Liver (tissue), 9 donors: ENCODE data around the gene KIAA0586. TPM values are rescaled to one million over a fixed set of nuclear protein-coding genes. Genes with fewer than 3 reads are reported as not detected.

Experiments
- DNase-seq: peaks from one replicate; pipeline ENCODE4 v3.0.0-alpha.2; 2017; ENCODE audit warnings: low spot score
- H3K27ac ChIP-seq, 2 donors: one replicate each; pipeline ENCODE4 v1.7.0; 2013; ENCODE audit warnings: inconsistent platforms in 2 of 2, low read length in 2 of 2, control low read depth in 1 of 2, low read depth in 1 of 2, mild to moderate bottlenecking in 1 of 2
- H3K27me3 ChIP-seq, 4 donors: one replicate each; pipeline versions ENCODE4 v1.6.1 to v1.7.0; 2013; ENCODE audit warnings: low read length in 3 of 4, inconsistent platforms in 1 of 4, mild to moderate bottlenecking in 1 of 4, moderate library complexity in 1 of 4; ENCODE audit not compliant: control insufficient read depth in 4 of 4, insufficient read depth in 4 of 4
- H3K36me3 ChIP-seq, 4 donors: one replicate each; pipeline versions ENCODE4 v1.6.1 to v1.7.0; 2013; ENCODE audit warnings: low read length in 3 of 4, mild to moderate bottlenecking in 3 of 4, low read depth in 1 of 4, moderate library complexity in 1 of 4; ENCODE audit not compliant: control insufficient read depth in 4 of 4, insufficient read depth in 3 of 4
- H3K4me1 ChIP-seq, 4 donors: one replicate each; pipeline versions ENCODE4 v1.6.1 to v1.7.0; 2013; ENCODE audit warnings: low read length in 3 of 4, mild to moderate bottlenecking in 3 of 4, moderate library complexity in 1 of 4; ENCODE audit not compliant: control insufficient read depth in 4 of 4, insufficient read depth in 4 of 4
- H3K4me3 ChIP-seq, 3 donors: one replicate each; pipeline versions ENCODE4 v1.6.1 to v1.7.0; 2013; ENCODE audit warnings: low read length in 3 of 3, control low read depth in 1 of 3, low read depth in 1 of 3, mild to moderate bottlenecking in 1 of 3
- H3K9ac ChIP-seq, 2 donors: one replicate each; pipeline ENCODE4 v1.7.0; 2013; ENCODE audit warnings: low read length in 2 of 2, mild to moderate bottlenecking in 2 of 2, moderate library complexity in 2 of 2, control low read depth in 1 of 2, low read depth in 1 of 2
- H3K9me3 ChIP-seq, 4 donors: one replicate each; pipeline versions ENCODE4 v1.6.1 to v1.7.0; 2013; ENCODE audit warnings: low read length in 3 of 4; ENCODE audit not compliant: control insufficient read depth in 4 of 4
- EGR1 ChIP-seq, 2 donors: IDR thresholded peaks; 2 replicates each; pipeline ENCODE4 v1.6.1; 2016 to 2018; ENCODE audit warnings: antibody characterized with exemption in 2 of 2, low read depth in 2 of 2
- FOXA1 ChIP-seq: IDR thresholded peaks from 2 replicates; pipeline ENCODE4 v1.6.1; 2016; ENCODE audit warnings: antibody characterized with exemption
- FOXA2 ChIP-seq: IDR thresholded peaks from 2 replicates; pipeline ENCODE4 v1.6.1; 2016; ENCODE audit warnings: antibody characterized with exemption
- GABPA ChIP-seq, 2 donors: IDR thresholded peaks in 1 of 2; conservative IDR thresholded peaks in 1 of 2; 2 replicates each; pipeline ENCODE4 v1.6.1; 2016; ENCODE audit warnings: antibody characterized with exemption in 2 of 2, mild to moderate bottlenecking in 1 of 2, moderate library complexity in 1 of 2
- HNF4A ChIP-seq, 2 donors: conservative IDR thresholded peaks; 2 replicates each; pipeline ENCODE4 v1.6.1; 2016; ENCODE audit warnings: antibody characterized with exemption in 2 of 2, mild to moderate bottlenecking in 2 of 2
- HNF4G ChIP-seq: IDR thresholded peaks from 2 replicates; pipeline ENCODE4 v1.6.1; 2016; ENCODE audit warnings: antibody characterized with exemption
- JUND ChIP-seq, 2 donors: IDR thresholded peaks; 2 replicates each; pipeline ENCODE4 v1.6.1; 2016; ENCODE audit warnings: antibody characterized with exemption in 2 of 2
- NR2F2 ChIP-seq: IDR thresholded peaks from 2 replicates; pipeline ENCODE4 v1.6.1; 2016; ENCODE audit warnings: antibody characterized with exemption
- RAD21 ChIP-seq, 2 donors: IDR thresholded peaks; 2 replicates each; pipeline ENCODE4 v1.6.1; 2016; ENCODE audit warnings: antibody characterized with exemption in 2 of 2, mild to moderate bottlenecking in 2 of 2
- RXRA ChIP-seq, 2 donors: IDR thresholded peaks; 2 replicates each; pipeline ENCODE4 v1.6.1; 2017 to 2018; ENCODE audit warnings: antibody characterized with exemption in 2 of 2, mild to moderate bottlenecking in 1 of 2
- SP1 ChIP-seq: IDR thresholded peaks from 2 replicates; pipeline ENCODE4 v1.6.1; 2018; ENCODE audit warnings: antibody characterized with exemption, mild to moderate bottlenecking
- TAF1 ChIP-seq: conservative IDR thresholded peaks from 2 replicates; pipeline ENCODE4 v1.6.1; 2016; ENCODE audit warnings: antibody characterized with exemption, mild to moderate bottlenecking
- YY1 ChIP-seq: IDR thresholded peaks from 2 replicates; pipeline ENCODE4 v1.6.1; 2016; ENCODE audit warnings: antibody characterized with exemption, mild to moderate bottlenecking
- WGBS: extraction: QIAGEN DNeasy Blood & Tissue Kit; methylation state at CpG from one replicate; pipeline ENCODE4 v1.1.7; 2013; 5-methylcytosine and 5-hydroxymethylcytosine counted together
- polyA plus RNA-seq, 2 donors: library from polyadenylated mRNA; stranded (reverse) in 1 of 2; unstranded in 1 of 2; fragments of 200-250 nt in 1 of 2; fragments of >200 nt in 1 of 2; fragmentation: Nextera tagmentation in 1 of 2; extraction: Ambion mirVana in 1 of 2; gene quantifications; one replicate each; pipeline versions ENCODE4 v1.2.1 to v1.2.3, GENCODE V29; 2013 to 2015
- total RNA-seq, 2 donors: library from RNA; depleted of rRNA; stranded (reverse); fragments of >200 nt; gene quantifications; one replicate each; pipeline ENCODE4 v1.2.3, GENCODE V29; 2014
- TF ChIP-seq, protein P1 (sequence below): IDR thresholded peaks from 2 replicates; pipeline ENCODE4 v1.6.1; 2016; ENCODE audit warnings: antibody characterized with exemption
- TF ChIP-seq, protein P2 (sequence below): IDR thresholded peaks from 2 replicates; pipeline ENCODE4 v1.6.1; 2016; ENCODE audit warnings: antibody characterized with exemption
- TF ChIP-seq, protein P3 (sequence below): fragments of 150-350 bp; IDR thresholded peaks from 2 replicates; pipeline ENCODE4 v1.5.1; 2017; ENCODE audit warnings: improper control_type of control experiment, low read depth, low read length; ENCODE audit not compliant: missing input control
- TF ChIP-seq, protein P4 (sequence below): IDR thresholded peaks from 2 replicates; pipeline ENCODE4 v1.6.1; 2016; ENCODE audit warnings: antibody characterized with exemption, mild to moderate bottlenecking
- TF ChIP-seq, protein P5 (sequence below): IDR thresholded peaks from 2 replicates; pipeline ENCODE4 v1.6.1; 2016; ENCODE audit warnings: antibody characterized with exemption
- donor health status: healthy.
- donor health status: healthy.
- donor health status: healthy.
- donor health status: healthy.
- donor health status: healthy.

KIAA0586 gene
- total and polyA plus RNA-seq, 4 donors: 3.6 to 18.2 (median 7.8) TPM

DNA sequence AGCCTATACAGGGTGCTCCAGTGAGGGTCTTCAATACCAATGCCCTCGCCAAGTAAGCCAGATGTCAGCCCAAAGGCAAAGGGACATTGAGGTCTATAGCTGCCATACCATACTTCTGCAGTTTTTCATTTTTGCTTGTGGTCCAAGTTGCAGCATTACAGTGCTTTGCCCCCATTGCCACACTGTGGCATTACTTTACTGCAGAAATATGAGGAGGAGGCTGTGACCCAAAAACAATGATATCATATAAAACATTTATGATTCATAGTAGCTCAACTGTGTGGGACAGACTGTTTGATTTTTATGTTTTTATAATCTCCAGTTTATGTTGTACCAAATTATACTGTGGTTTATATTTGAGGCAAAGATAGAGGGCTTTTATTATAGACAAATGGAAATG is 64.1 kb downstream of the KIAA0586 start:
- peaks cover 0 to 30% (median 24%) of the 10 kb centered on the region in 4 donors for H3K36me3 ChIP-seq
- H3K27me3 ChIP-seq: no peaks in the 10 kb centered on the region
- no peaks in the 10 kb centered on the region for H3K9me3 ChIP-seq
- H3K9ac ChIP-seq: no peak overlapping the region
- H3K4me3 ChIP-seq: no peak overlapping the region
- TF ChIP-seq HNF4G (no peak), SP1 (no peak), JUND (IDR thresholded peaks at IDR 0.05) (no peak), RAD21 (IDR thresholded peaks at IDR 0.05) (no peak), NR2F2 (no peak), HNF4A (conservative IDR thresholded peaks at IDR 0.05) (no peak), FOXA2 (no peak), FOXA1 (no peak), GABPA (IDR thresholded peaks at IDR 0.05 in 1 of 2, conservative IDR thresholded peaks at IDR 0.05 in 1 of 2) (no peak), RXRA (IDR thresholded peaks at IDR 0.05) (no peak), YY1 (no peak), EGR1 (IDR thresholded peaks at IDR 0.05; ENCODE audit: low read depth in 2 of 2) (no peak)
- TF ChIP-seq, protein P1, sequence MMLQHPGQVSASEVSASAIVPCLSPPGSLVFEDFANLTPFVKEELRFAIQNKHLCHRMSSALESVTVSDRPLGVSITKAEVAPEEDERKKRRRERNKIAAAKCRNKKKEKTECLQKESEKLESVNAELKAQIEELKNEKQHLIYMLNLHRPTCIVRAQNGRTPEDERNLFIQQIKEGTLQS: no peak
- TF ChIP-seq, protein P2, sequence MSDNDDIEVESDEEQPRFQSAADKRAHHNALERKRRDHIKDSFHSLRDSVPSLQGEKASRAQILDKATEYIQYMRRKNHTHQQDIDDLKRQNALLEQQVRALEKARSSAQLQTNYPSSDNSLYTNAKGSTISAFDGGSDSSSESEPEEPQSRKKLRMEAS: no peak
- TF ChIP-seq, protein P3, sequence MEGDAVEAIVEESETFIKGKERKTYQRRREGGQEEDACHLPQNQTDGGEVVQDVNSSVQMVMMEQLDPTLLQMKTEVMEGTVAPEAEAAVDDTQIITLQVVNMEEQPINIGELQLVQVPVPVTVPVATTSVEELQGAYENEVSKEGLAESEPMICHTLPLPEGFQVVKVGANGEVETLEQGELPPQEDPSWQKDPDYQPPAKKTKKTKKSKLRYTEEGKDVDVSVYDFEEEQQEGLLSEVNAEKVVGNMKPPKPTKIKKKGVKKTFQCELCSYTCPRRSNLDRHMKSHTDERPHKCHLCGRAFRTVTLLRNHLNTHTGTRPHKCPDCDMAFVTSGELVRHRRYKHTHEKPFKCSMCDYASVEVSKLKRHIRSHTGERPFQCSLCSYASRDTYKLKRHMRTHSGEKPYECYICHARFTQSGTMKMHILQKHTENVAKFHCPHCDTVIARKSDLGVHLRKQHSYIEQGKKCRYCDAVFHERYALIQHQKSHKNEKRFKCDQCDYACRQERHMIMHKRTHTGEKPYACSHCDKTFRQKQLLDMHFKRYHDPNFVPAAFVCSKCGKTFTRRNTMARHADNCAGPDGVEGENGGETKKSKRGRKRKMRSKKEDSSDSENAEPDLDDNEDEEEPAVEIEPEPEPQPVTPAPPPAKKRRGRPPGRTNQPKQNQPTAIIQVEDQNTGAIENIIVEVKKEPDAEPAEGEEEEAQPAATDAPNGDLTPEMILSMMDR: no peak
- TF ChIP-seq, protein P4, sequence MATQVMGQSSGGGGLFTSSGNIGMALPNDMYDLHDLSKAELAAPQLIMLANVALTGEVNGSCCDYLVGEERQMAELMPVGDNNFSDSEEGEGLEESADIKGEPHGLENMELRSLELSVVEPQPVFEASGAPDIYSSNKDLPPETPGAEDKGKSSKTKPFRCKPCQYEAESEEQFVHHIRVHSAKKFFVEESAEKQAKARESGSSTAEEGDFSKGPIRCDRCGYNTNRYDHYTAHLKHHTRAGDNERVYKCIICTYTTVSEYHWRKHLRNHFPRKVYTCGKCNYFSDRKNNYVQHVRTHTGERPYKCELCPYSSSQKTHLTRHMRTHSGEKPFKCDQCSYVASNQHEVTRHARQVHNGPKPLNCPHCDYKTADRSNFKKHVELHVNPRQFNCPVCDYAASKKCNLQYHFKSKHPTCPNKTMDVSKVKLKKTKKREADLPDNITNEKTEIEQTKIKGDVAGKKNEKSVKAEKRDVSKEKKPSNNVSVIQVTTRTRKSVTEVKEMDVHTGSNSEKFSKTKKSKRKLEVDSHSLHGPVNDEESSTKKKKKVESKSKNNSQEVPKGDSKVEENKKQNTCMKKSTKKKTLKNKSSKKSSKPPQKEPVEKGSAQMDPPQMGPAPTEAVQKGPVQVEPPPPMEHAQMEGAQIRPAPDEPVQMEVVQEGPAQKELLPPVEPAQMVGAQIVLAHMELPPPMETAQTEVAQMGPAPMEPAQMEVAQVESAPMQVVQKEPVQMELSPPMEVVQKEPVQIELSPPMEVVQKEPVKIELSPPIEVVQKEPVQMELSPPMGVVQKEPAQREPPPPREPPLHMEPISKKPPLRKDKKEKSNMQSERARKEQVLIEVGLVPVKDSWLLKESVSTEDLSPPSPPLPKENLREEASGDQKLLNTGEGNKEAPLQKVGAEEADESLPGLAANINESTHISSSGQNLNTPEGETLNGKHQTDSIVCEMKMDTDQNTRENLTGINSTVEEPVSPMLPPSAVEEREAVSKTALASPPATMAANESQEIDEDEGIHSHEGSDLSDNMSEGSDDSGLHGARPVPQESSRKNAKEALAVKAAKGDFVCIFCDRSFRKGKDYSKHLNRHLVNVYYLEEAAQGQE: no peak
- TF ChIP-seq, protein P5, sequence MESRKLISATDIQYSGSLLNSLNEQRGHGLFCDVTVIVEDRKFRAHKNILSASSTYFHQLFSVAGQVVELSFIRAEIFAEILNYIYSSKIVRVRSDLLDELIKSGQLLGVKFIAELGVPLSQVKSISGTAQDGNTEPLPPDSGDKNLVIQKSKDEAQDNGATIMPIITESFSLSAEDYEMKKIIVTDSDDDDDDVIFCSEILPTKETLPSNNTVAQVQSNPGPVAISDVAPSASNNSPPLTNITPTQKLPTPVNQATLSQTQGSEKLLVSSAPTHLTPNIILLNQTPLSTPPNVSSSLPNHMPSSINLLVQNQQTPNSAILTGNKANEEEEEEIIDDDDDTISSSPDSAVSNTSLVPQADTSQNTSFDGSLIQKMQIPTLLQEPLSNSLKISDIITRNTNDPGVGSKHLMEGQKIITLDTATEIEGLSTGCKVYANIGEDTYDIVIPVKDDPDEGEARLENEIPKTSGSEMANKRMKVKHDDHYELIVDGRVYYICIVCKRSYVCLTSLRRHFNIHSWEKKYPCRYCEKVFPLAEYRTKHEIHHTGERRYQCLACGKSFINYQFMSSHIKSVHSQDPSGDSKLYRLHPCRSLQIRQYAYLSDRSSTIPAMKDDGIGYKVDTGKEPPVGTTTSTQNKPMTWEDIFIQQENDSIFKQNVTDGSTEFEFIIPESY: no peak
- no peaks in the 10 kb centered on the region for H3K4me1 ChIP-seq
- no peak overlapping the region for H3K27ac ChIP-seq
- WGBS: 96% methylated on average over 1 of the region's 1 CpG
- no peak for DNase-seq

DNA sequence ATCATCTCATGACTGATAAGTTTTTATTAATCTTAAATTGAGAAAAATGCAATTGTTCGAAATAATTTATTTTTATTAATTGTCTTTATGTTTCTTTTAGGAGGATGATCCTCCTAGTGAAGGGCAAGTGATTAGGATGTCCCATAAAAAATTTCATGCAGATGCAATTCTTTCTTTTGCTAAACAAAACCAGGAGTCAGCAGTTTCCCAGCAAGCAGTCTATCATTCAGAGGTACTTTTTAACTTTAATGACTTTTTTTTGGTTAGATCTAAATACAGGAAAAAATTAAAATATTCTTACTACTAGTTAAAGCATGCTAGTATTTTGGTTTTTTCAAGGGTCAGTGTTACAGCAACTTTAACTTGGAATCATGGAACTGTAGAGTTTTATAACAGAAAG is 64.5 kb downstream of the KIAA0586 start:
- WGBS: 94% methylated on average over 1 of the region's 1 CpG
- Histone ChIP-seq H3K9me3 (no peaks in the 10 kb centered on the region), H3K27me3 (no peaks in the 10 kb centered on the region), H3K9ac (no peak overlapping the region), H3K27ac (no peak overlapping the region), H3K4me3 (no peak overlapping the region), H3K4me1 (no peaks in the 10 kb centered on the region), H3K36me3 (peaks cover 0 to 30% (median 23%) of the 10 kb centered on the region in 4 donors)
- DNase-seq: no peak
- TF ChIP-seq TAF1 (no peak), JUND (IDR thresholded peaks at IDR 0.05) (no peak), FOXA2 (no peak), FOXA1 (no peak), HNF4G (no peak), GABPA (IDR thresholded peaks at IDR 0.05 in 1 of 2, conservative IDR thresholded peaks at IDR 0.05 in 1 of 2) (no peak), RXRA (IDR thresholded peaks at IDR 0.05) (no peak)
- TF ChIP-seq, protein P3: no peak
- TF ChIP-seq, protein P4: no peak
- TF ChIP-seq, protein P1: no peak
